T47D (cell line): Measurements from ENCODE around the gene LASP1NB.
"Not testable (repeated sequence)": the region's sequence is repeated elsewhere in the genome, so short reads cannot be mapped to it uniquely, and the experiment has no call there.

Experiments used
- DNase-seq, 2 experiments: peaks; one replicate each; pipeline versions ENCODE4 v3.0.0 to v3.0.0-alpha.2; 2011 to 2012; ENCODE audit warnings: low read depth in 1 of 2, low spot score in 1 of 2
- JUND ChIP-seq: IDR thresholded peaks from 2 replicates; pipeline ENCODE4 v1.6.1; 2012; ENCODE audit warnings: low read depth
- in situ Hi-C: cut with HindIII; loops from 2 replicates; pipeline ENCODE4 v1.10.0; 2016; ENCODE audit warnings: low sequenced_read_pairs, low pct_unique_long_range_greater_than_20kb

The LASP1NB gene

DNA sequence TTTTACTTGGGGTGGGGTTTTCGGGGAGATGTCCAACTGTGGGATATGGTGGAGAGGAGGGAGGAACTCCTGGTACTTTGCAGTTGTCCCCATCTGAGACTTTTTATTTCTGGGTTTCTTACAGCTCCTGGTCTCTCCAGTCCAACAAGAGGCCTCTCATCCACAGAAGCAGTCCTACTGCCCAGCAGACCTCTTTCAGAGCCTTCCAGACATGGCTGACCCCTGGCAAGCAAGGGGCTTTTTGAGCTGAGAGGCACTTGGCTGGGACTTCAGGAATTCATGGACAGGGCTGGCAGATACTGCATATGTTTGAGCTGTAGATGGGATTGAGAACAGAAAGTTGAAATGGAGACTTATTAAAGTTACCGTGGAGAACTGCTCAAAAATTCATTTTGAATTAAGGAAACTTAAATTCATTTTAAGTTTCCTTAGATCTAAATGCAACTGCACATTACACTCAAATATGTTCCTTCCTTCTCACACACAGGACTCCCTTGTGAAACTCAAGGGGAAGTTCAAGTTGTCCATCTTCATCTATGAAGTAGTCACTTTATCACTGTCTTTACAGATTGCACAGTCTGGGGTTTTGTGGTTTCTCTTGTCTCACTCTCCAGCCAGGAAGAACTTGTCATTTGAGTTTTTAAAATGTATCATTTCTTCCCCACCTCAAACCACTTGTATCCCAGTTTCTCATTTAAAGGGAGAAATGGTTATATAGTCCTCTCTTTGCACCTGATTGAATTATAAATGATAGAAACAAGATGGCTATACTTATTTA lies 1.1 kb downstream of the LASP1NB start:
- DNase-seq, result no peak
- no peak for TF ChIP-seq JUND
- in situ Hi-C loops, result no loop called here

DNA sequence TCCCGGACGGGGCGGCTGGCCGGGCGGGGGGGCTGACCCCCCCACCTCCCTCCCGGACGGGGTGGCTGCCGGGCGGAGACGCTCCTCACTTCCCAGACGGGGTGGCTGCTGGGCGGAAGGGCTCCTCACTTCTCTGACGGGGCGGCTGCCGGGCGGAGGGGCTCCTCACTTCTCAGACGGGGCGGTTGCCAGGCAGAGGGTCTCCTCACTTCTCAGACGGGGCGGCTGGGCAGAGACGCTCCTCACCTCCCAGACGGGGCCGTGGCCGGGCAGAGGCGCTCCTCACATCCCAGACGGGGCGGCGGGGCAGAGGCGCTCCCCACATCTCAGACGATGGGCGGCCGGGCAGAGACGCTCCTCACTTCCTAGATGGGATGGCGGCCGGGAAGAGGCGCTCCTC lies 5.4 kb downstream of the LASP1NB start:
- in situ Hi-C loops, result not testable (repeated sequence)

DNA sequence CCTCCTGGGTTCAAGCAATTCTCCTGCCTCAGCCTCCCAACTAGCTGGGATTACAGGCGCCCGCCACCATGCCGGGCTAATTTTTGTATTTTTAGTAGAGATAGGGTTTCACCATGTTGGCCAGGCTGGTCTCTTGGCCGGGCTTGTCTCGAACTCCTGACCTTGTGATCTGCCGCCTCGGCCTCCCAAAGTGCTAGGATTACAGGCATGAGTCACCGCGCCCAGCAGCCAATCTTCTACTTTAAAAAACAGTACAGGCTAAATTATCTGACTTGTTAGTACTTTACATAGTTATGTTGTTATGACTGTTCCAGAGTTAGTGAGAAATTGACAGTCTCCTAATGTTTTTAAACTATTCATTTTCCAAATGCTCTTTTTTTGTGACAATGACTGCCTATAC lies 8.5 kb downstream of the LASP1NB start:
- in situ Hi-C loops, DNase-seq: not testable (repeated sequence)

More for the DNA sequence above, 5.4 kb downstream of the LASP1NB start:
- DNase-seq, result not testable (repeated sequence)

DNA sequence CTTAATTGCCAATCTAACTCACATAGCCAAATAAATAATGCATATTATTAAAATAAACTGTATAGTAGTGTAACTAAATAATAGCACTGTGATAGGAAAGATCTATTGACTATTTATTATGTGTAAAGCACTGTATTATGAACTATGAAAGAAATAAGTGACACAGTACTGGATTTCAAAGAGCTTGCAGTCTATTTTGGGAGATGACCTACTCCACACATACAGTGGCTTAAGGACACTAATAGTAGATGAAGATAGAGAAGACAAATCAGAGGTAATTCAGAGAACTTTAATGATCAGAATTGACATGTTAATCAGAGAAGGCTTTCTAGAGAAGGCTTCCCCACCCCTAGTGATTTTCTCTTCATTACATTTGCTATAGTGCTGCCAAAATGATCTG lies 14.6 kb downstream of the LASP1NB start:
- no peak for DNase-seq
- in situ Hi-C loops, result no loop called here
- TF ChIP-seq JUND, result no peak

DNA sequence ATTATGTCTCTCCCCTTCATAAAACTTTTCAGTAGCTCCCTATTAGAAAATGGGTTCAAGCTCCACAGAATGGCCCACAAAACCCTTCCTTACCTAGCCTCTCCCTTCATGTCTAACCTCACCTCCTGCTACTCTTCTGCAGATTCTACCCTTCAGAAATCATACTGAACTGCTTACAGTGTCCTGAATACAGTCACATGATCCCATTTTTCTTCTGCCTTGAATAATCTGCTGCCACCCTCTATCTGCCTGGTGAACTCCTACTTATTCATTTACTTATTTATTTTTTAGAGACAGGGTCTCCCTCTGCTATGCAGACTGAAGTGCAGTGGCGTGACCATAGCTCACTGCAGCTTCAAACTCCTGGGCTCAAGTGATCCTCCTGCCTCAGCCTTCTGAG lies 15.0 kb downstream of the LASP1NB start:
- no peak for TF ChIP-seq JUND
- no peak for DNase-seq
- in situ Hi-C loops, result no loop called here

DNA sequence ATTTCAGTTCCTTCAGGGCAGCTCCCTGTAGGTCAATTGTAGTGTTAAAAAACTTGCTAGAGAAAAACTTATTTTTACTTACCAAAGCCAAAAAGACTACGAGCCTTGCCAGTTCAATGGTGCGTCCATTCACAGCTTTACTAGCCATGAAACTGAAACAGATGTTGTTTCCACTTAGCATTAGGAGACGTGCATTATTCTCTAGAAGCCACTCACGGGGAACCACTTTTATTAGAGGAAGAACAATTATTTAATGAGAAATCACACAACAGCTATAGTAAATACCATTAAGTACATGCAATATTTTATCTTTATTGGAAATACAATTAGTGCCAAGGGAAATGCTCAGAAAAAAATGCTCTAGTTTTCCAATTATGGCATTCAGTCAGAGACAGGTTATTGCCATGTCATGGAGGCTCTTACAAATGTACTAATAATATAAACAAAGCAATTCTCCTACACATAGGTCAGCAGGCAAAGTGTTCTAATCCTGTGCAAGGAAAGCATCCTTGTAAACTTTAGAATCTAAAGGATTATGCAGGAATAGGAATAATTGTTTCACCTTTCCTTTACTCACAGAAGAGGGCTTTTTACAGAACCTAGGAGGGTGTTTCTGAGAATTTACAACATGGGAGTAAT lies 17.4 kb downstream of the LASP1NB start:
- no peak for TF ChIP-seq JUND
- DNase-seq, result no peak
- in situ Hi-C loops, result no loop called here

DNA sequence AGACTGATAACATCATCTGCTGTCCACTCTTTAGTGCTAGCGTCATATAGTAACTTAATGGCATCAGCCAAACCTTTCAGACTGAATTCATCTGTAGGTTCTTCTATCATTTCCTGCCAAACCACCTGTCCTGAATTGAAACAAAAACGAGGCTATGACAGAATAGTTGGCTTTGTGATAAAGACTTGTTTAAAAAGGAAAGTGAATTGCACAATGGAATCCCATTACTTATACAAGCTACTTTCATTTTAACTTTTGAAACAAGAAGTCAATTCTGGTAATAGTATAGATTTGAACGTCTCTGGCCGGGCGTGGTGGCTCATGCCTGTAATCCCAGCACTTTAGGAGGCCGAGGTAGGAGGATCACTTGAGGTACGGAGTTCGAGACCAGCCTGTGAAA lies 18.2 kb downstream of the LASP1NB start:
- no peak for TF ChIP-seq JUND
- in situ Hi-C loops, result no loop called here
- DNase-seq, result no peak

DNA sequence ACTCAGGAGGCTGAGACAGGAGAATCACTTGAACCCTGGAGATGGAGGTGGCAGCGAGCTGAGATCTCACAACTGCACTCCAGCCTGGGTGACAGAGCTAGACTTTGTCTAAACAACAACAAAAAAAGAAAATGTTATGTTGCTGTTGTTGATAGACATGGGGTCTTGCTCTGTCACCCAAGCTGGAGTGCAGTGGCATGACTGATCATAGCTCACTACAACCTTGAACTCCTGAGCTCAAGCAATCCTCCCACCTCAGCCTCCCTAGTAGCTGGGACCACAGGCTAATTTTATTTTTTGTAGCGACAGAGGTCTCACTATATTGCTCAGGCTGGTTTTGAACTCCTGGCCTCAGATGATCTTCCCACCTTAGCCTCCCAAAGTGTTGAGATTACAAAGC lies 21.8 kb downstream of the LASP1NB start:
- DNase-seq, result no peak
- in situ Hi-C loops, result no loop called here
- TF ChIP-seq JUND, result no peak

DNA sequence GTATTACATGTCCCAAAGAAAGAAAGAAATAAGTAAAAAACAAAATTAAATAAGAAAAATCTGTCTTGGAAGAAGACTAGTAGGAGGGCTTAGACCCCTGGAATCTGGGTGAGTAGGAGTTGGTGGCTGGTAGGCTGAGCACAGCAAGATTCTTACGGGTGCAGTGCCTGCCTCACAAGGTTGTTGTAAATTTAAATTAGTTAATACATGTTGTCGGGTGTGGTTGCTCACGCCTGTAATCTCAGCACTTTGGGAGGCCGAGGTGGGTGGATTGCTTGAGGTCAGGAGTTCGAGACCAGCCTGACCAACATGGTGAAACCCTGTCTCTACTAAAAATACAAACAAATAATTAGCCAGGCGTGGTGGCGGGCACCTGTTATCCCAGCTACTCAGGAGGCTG lies 28.4 kb downstream of the LASP1NB start:
- DNase-seq, in situ Hi-C loops: not testable (repeated sequence)

DNA sequence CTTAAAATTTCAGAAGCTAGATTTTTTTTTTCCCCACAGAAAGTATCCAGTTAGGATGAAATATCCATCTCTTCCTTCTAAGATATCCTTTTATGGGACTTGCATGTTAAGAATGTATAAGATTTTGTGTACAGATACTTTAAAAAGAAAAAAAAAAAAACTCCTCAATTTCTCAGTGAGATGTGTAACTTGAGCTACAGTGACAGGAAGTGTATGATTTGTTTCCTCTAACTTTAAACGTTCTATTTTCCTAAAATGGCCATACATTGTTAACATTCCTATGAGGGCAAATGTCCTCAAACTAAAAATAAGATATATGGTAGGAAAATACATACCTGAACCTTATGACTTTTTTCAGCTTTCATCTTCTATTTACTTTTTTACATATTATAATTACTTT lies 32.9 kb downstream of the LASP1NB start:
- no peak for DNase-seq
- in situ Hi-C loops, result no loop called here
- TF ChIP-seq JUND, result no peak

DNA sequence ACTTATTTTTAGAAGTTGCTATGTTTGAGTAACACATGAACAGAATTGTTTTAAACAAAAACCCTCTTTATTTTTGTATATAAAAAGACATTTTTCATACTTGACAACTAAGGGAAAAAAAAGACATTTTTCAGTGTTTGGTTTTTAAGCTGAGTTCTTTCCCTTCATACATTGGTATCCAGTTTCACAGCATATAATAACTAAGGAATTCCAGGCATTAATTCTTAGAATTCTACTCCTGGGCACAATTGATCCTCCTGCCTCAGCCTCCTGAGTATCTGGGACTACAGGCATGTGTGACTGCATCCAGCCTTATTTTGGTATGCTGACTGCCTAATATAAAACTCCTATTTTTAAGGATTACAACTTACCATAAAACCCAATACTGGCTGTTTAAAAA lies 33.3 kb downstream of the LASP1NB start:
- no peak for TF ChIP-seq JUND
- in situ Hi-C loops, result no loop called here
- peak in 1 of 2 experiments; percentile 34 for DNase-seq

DNA sequence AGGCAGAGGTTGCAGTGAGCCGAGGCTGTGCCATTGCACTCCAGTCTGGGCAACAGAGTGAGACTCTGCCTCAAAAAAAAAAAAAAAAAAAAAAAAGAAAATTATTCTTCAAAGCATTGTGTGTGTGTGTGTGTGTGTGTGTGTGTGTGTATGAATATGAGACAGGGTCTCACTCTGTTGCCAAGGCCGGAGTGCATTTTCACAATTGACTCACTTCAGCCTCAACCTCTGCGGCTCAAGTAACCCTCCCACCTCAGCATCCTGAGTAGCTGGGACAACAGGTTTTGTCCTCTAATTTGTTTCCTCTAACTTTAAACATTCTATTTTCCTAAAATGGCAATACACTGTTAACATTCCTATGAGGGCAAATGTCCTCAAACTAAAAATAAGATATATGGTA lies 34.1 kb downstream of the LASP1NB start:
- no peak for TF ChIP-seq JUND
- in situ Hi-C loops, result no loop called here
- DNase-seq, result no peak

DNA sequence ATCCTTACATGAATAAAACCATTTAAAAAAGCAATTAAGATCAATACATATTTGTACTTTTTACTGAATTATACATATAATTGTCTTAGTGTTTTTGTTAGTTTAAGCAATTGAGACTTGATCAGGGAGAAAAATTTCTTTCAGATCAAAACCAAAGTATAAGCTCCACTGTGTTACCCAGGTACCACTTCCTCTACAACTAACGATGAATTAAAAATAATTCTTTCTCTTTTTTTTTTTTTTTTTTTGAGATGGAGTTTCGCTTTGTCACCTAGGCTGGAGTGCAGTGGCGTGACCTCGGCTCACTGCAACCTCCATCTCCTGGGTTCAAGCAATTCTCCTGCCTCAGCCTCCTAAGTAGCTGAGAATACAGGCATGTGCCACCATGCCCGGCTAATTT lies 35.0 kb downstream of the LASP1NB start:
- in situ Hi-C loops, result no loop called here
- no peak for DNase-seq
- TF ChIP-seq JUND, result no peak

DNA sequence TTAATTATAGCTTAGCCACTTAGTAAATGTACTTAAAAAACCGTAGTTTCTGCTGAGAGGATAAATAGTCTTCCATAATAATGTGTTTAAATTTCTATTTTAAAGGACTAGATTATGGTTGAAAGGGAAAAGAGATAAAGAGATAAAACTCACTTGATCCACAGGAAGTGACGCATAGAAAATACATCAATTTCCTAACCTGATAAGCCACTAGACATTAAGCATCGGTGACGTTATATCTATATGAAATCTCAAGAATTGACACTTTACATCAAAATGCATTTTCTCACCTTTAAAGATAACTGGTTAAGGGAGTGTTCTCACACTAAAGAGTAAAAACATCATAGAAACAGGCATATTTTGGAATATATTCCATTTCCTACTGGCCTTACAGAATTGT lies 36.0 kb downstream of the LASP1NB start:
- in situ Hi-C loops, result no loop called here
- no peak for DNase-seq
- no peak for TF ChIP-seq JUND
